ENCODE measurements around the gene CDH4. TPM values are rescaled to one million over a fixed set of nuclear protein-coding genes. Genes with fewer than 3 reads are reported as not detected.

CDH4 gene
- total and polyA plus RNA-seq, 10 donors, result 0.30 to 20.1 (median 7.7) TPM

- intact Hi-C loops (cut with DNase I; ENCODE audit: low total_unique reads), result no loop called here
- 85 to 92% (median 89%) methylated on average over 19 of the region's 19 CpGs for WGBS, 5 donors
These were observed 307.8 kb downstream of the CDH4 start for GRCh38 chr20:61559706-61560315.

GRCh38 chr20:61560361-61560853 lies 308.3 kb downstream of the CDH4 start:
- Histone ChIP-seq H3K36me3 (no peaks in the 10 kb centered on the region), H3K4me1 (no peaks in the 10 kb centered on the region), H3K27ac (no peak overlapping the region), H3K27me3 (replicated peaks in 1 of 7) (no peaks in the 10 kb centered on the region), H3K4me3 (no peak overlapping the region), H3K9me3 (peaks cover 0 to 40% (median 0%) of the 10 kb centered on the region in 8 donors)
- WGBS, 5 donors, result 71 to 88% (median 82%) methylated on average over 12 to 15 of the region's 15 CpGs
- no peak for DNase-seq
- intact Hi-C loops (cut with DNase I; ENCODE audit: low total_unique reads), result no loop called here
- TF ChIP-seq POLR2AphosphoS5 (IDR thresholded peaks at IDR 0.05) (peak in 1 of 3 donors; percentile 20), POLR2A (IDR thresholded peaks at IDR 0.05) (no peak), CTCF (IDR thresholded peaks at IDR 0.05 in 8 of 11, conservative IDR thresholded peaks at IDR 0.05 in 3 of 11) (peak in 1 of 11 experiments; percentile 12)

More at GRCh38 chr20:61559706-61560315, 307.8 kb downstream of the CDH4 start:
- H3K4me1 ChIP-seq, result no peaks in the 10 kb centered on the region
- H3K36me3 ChIP-seq, result no peaks in the 10 kb centered on the region
- H3K9me3 ChIP-seq, result peaks cover 0 to 44% (median 0%) of the 10 kb centered on the region in 8 donors
- no peak for DNase-seq
- no peak overlapping the region for H3K4me3 ChIP-seq
- TF ChIP-seq POLR2AphosphoS5 (IDR thresholded peaks at IDR 0.05), result no peak
- no peak for TF ChIP-seq POLR2A (IDR thresholded peaks at IDR 0.05)
- no peak for TF ChIP-seq CTCF (IDR thresholded peaks at IDR 0.05 in 8 of 11, conservative IDR thresholded peaks at IDR 0.05 in 3 of 11)
- H3K27me3 ChIP-seq (replicated peaks in 1 of 7), result no peaks in the 10 kb centered on the region
- no peak overlapping the region for H3K27ac ChIP-seq

- no peak overlapping the region for H3K27ac ChIP-seq
- intact Hi-C loops (cut with DNase I; ENCODE audit: low total_unique reads), result no loop called here
- no peak for TF ChIP-seq CTCF (IDR thresholded peaks at IDR 0.05 in 8 of 11, conservative IDR thresholded peaks at IDR 0.05 in 3 of 11)
- TF ChIP-seq POLR2AphosphoS5 (IDR thresholded peaks at IDR 0.05), result no peak
- TF ChIP-seq POLR2A (IDR thresholded peaks at IDR 0.05), result no peak
- peaks cover 0 to 42% (median 0%) of the 10 kb centered on the region in 8 donors for H3K9me3 ChIP-seq
- no peak for DNase-seq
- 88 to 94% (median 90%) methylated on average over 10 of the region's 10 CpGs for WGBS, 5 donors
- no peak overlapping the region for H3K4me3 ChIP-seq
- H3K36me3 ChIP-seq, result no peaks in the 10 kb centered on the region
- no peaks in the 10 kb centered on the region for H3K4me1 ChIP-seq
- H3K27me3 ChIP-seq (replicated peaks in 1 of 7), result no peaks in the 10 kb centered on the region
These were observed 309.2 kb downstream of the CDH4 start for GRCh38 chr20:61561111-61561830.

GRCh38 chr20:61562491-61562890 lies 310.4 kb downstream of the CDH4 start:
- H3K4me1 ChIP-seq, result no peaks in the 10 kb centered on the region
- 78 to 94% (median 83%) methylated on average over 7 to 8 of the region's 8 CpGs for WGBS, 5 donors
- H3K9me3 ChIP-seq, result peaks cover 0 to 46% (median 0%) of the 10 kb centered on the region in 8 donors
- no peak overlapping the region for H3K4me3 ChIP-seq
- no peaks in the 10 kb centered on the region for H3K27me3 ChIP-seq (replicated peaks in 1 of 7)
- H3K36me3 ChIP-seq, result no peaks in the 10 kb centered on the region
- no peak overlapping the region for H3K27ac ChIP-seq
- peak; percentile 27 for DNase-seq
- intact Hi-C loops (cut with DNase I; ENCODE audit: low total_unique reads), result no loop called here
- TF ChIP-seq POLR2A (IDR thresholded peaks at IDR 0.05) (no peak), POLR2AphosphoS5 (IDR thresholded peaks at IDR 0.05) (no peak), CTCF (IDR thresholded peaks at IDR 0.05 in 8 of 11, conservative IDR thresholded peaks at IDR 0.05 in 3 of 11) (no peak)
